ENCODE data around the gene SRF. TPM values are rescaled to one million over a fixed set of nuclear protein-coding genes. Genes with fewer than 3 reads are reported as not detected.
A peak's percentile ranks its signal among the peaks of the same experiment; 100 is the strongest.

Gene SRF
- total RNA-seq, 1 experiment from 2014 or later = 35.0 TPM

- no peaks in the 10 kb centered on the region for H3K79me2 ChIP-seq (ENCODE audit: low read length)
- CTCF ChIA-PET = no interaction called here
- no peak overlapping the region for H2AFZ ChIP-seq (ENCODE audit: low read length)
- POLR2A ChIA-PET (ENCODE audit: unreplicated experiment) = no interaction called here
- H3K9me3 ChIP-seq (ENCODE audit: low read length) = no peaks in the 10 kb centered on the region
- intact Hi-C loops (cut with micrococcal nuclease) = no loop called here
- no TSS peak for BruUV-seq (replicated peaks)
- no peak overlapping the region for H3K27ac ChIP-seq (ENCODE audit: low read length)
- no peak overlapping the region for H3K4me3 ChIP-seq (ENCODE audit: low read length)
- H4K20me1 ChIP-seq (ENCODE audit: low read length) = no peaks in the 10 kb centered on the region
- H3K36me3 ChIP-seq (ENCODE audit: low read depth, low read length) = no peaks in the 10 kb centered on the region
- H3K9me2 ChIP-seq (replicated peaks; ENCODE audit: low read length) = no peaks in the 10 kb centered on the region
- H3K9ac ChIP-seq (ENCODE audit: low read length) = no peak overlapping the region
- H3F3A ChIP-seq (ENCODE audit: low read length, unreplicated experiment) = peaks cover 8% of the 10 kb centered on the region
- TF ChIP-seq CTCF (conservative IDR thresholded peaks at IDR 0.05; ENCODE audit: low read depth, low read length) = no peak
- no peak for TF ChIP-seq EZH2phosphoT487 (IDR thresholded peaks at IDR 0.05; ENCODE audit: borderline replicate concordance, low read length)
- no peak for TF ChIP-seq EZH2 (IDR thresholded peaks at IDR 0.05; ENCODE audit: low read length, unreplicated experiment)
- DNase-seq (no peak), ATAC-seq (no peak)
- no peaks in the 10 kb centered on the region for H3K27me3 ChIP-seq (ENCODE audit: low read length)
- H3K4me1 ChIP-seq (ENCODE audit: insufficient read depth, low read length) = peaks cover 39% of the 10 kb centered on the region
- no peak overlapping the region for H3K4me2 ChIP-seq (ENCODE audit: low read length)
Observed at GRCh38 chr6:43147691-43148477, 23.2 kb upstream of the SRF start.

- Histone ChIP-seq H3K4me3 (ENCODE audit: low read length) (no peak overlapping the region), H3K4me2 (ENCODE audit: low read length) (no peak overlapping the region), H3K9me2 (replicated peaks; ENCODE audit: low read length) (no peaks in the 10 kb centered on the region), H3K9ac (ENCODE audit: low read length) (no peak overlapping the region), H4K20me1 (ENCODE audit: low read length) (no peaks in the 10 kb centered on the region), H3K4me1 (ENCODE audit: insufficient read depth, low read length) (peaks cover 28% of the 10 kb centered on the region), H3K79me2 (ENCODE audit: low read length) (no peaks in the 10 kb centered on the region), H3K9me3 (ENCODE audit: low read length) (no peaks in the 10 kb centered on the region), H3K27me3 (ENCODE audit: low read length) (no peaks in the 10 kb centered on the region), H2AFZ (ENCODE audit: low read length) (no peak overlapping the region), H3F3A (ENCODE audit: low read length, unreplicated experiment) (peaks cover 8% of the 10 kb centered on the region), H3K36me3 (ENCODE audit: low read depth, low read length) (no peaks in the 10 kb centered on the region), H3K27ac (ENCODE audit: low read length) (no peak overlapping the region)
- no TSS peak for BruUV-seq (replicated peaks)
- TF ChIP-seq CTCF (conservative IDR thresholded peaks at IDR 0.05; ENCODE audit: low read depth, low read length) = no peak
- TF ChIP-seq EZH2 (IDR thresholded peaks at IDR 0.05; ENCODE audit: low read length, unreplicated experiment) = no peak
- TF ChIP-seq EZH2phosphoT487 (IDR thresholded peaks at IDR 0.05; ENCODE audit: borderline replicate concordance, low read length) = no peak
- CTCF ChIA-PET = interaction anchor here (1.0 kb wide), 1 partner anchor 95 kb away, joined by 3 read pairs; the partner anchor contains the start of gene CUL7
- intact Hi-C loops (cut with micrococcal nuclease) = no loop called here
- POLR2A ChIA-PET (ENCODE audit: unreplicated experiment) = interaction anchor here (0.6 to 0.7 kb wide), 4 partner anchors 10 to 186 kb away, joined by 3 to 5 read pairs (median 4); no protein-coding TSS in a partner anchor
- ATAC-seq = no peak
- peak; percentile 17 for DNase-seq
Observed at GRCh38 chr6:43149265-43149664, 21.8 kb upstream of the SRF start.

Data from PC-3 (cell line).